Hepatocyte (in vitro differentiated cells): ENCODE data around the gene DLGAP3. TPM values are rescaled to one million over a fixed set of nuclear protein-coding genes. Genes with fewer than 3 reads are reported as not detected.

Source experiments
- DNase-seq: peaks from one replicate; pipeline ENCODE4 v3.0.0-alpha.2; 2016; ENCODE audit warnings: low spot score
- H2AFZ ChIP-seq: fragments of 200-600 bp; sonication (generic); 2 replicates; pipeline ENCODE4 v1.6.0; 2016; ENCODE audit warnings: antibody characterized with exemption, mild to moderate bottlenecking
- H3K27ac ChIP-seq: fragments of 200-600 bp; sonication (generic); 2 replicates; pipeline ENCODE4 v1.5.1; 2016; ENCODE audit warnings: mild to moderate bottlenecking
- H3K27me3 ChIP-seq: fragments of 200-600 bp; sonication (generic); 2 replicates; pipeline ENCODE4 v1.6.1; 2016
- H3K36me3 ChIP-seq: fragments of 200-600 bp; sonication (generic); replicated peaks from 2 replicates; pipeline ENCODE4 v1.5.1; 2016; ENCODE audit warnings: low read depth; ENCODE audit not compliant: insufficient read depth
- H3K4me1 ChIP-seq: fragments of 200-600 bp; sonication (generic); 2 replicates; pipeline ENCODE4 v1.5.1; 2016; ENCODE audit warnings: mild to moderate bottlenecking, moderate library complexity; ENCODE audit not compliant: insufficient read depth
- H3K4me2 ChIP-seq: fragments of 200-600 bp; sonication (generic); 2 replicates; pipeline ENCODE4 v1.6.0; 2016
- H3K4me3 ChIP-seq: fragments of 200-600 bp; sonication (generic); 2 replicates; pipeline ENCODE4 v1.5.1; 2016; ENCODE audit warnings: mild to moderate bottlenecking
- H3K79me2 ChIP-seq: fragments of 200-600 bp; sonication (generic); 2 replicates; pipeline ENCODE4 v1.6.0; 2017; ENCODE audit warnings: mild to moderate bottlenecking
- H3K9me2 ChIP-seq: fragments of 200-600 bp; sonication (generic); replicated peaks from 2 replicates; pipeline ENCODE4 v1.6.0; 2017; ENCODE audit warnings: mild to moderate bottlenecking; ENCODE audit not compliant: insufficient read depth
- H3K9me3 ChIP-seq: fragments of 200-600 bp; sonication (generic); 2 replicates; pipeline ENCODE4 v1.5.1; 2016; ENCODE audit warnings: low read depth, mild to moderate bottlenecking
- H4K20me1 ChIP-seq: fragments of 200-600 bp; sonication (generic); 2 replicates; pipeline ENCODE4 v1.6.0; 2016; ENCODE audit warnings: mild to moderate bottlenecking; ENCODE audit not compliant: insufficient read depth, poor library complexity, severe bottlenecking
- EZH2 ChIP-seq: fragments of 200-600 bp; sonication (generic); IDR thresholded peaks from 2 replicates; pipeline ENCODE4 v1.6.1; 2016; ENCODE audit warnings: antibody characterized with exemption, mild to moderate bottlenecking, borderline replicate concordance
- EZH2phosphoT487 ChIP-seq: fragments of 200-600 bp; sonication (generic); IDR thresholded peaks from one replicate; pipeline ENCODE4 v1.6.1; 2018; ENCODE audit warnings: antibody characterized with exemption, mild to moderate bottlenecking, low read depth, moderate library complexity; ENCODE audit not compliant: unreplicated experiment, severe bottlenecking
- WGBS: methylation state at CpG from one replicate; pipeline ENCODE4 v1.1.6; 2016; ENCODE audit warnings: low lambda C conversion rate; ENCODE audit errors: missing lambda C conversion rate; 5-methylcytosine and 5-hydroxymethylcytosine counted together
- polyA plus RNA-seq: library from polyadenylated mRNA; unstranded; fragments of >200 nt; fragmentation: Nextera tagmentation; extraction: Ambion mirVana; gene quantifications from 2 replicates; pipeline ENCODE4 v1.2.1, GENCODE V29; 2016
- total RNA-seq: library from RNA; depleted of rRNA; stranded (reverse); fragments of >200 nt; gene quantifications from 2 replicates; pipeline ENCODE4 v1.2.3, GENCODE V29; 2014
- TF ChIP-seq, protein P1 (sequence below): fragments of 200-600 bp; sonication (generic); IDR thresholded peaks from 2 replicates; pipeline ENCODE4 v1.5.1; 2016; ENCODE audit warnings: antibody characterized with exemption, mild to moderate bottlenecking; ENCODE audit not compliant: poor library complexity

Gene DLGAP3
- total and polyA plus RNA-seq, 2 experiments from 2014 or later, result 0.33 to 1.0 TPM

DNA sequence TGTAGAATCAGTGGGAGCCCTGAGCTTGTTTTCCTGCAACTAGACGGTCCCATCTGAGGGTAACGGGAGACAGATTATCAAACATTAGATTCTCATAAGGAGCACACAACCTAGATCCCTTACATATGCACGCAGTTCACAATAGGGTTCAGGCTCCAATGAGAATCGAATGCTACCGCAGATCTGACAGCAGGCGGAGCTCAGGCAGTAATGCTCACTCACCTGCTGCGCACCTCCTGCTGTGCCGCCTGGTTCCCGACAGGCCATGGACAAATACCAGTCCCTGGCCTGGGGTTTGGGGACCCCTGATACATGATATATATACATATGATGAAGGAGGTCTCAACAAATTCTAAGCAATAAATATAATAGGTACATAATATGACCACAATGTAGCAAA lies 50.2 kb downstream of the DLGAP3 start:
- Histone ChIP-seq H2AFZ (no peak overlapping the region), H3K9me2 (no peaks in the 10 kb centered on the region), H3K9me3 (no peaks in the 10 kb centered on the region), H4K20me1 (no peaks in the 10 kb centered on the region), H3K27me3 (peaks cover 26% of the 10 kb centered on the region), H3K4me2 (no peak overlapping the region), H3K4me3 (no peak overlapping the region), H3K79me2 (no peaks in the 10 kb centered on the region), H3K36me3 (no peaks in the 10 kb centered on the region), H3K4me1 (no peaks in the 10 kb centered on the region), H3K27ac (no peak overlapping the region)
- TF ChIP-seq EZH2phosphoT487 (no peak), EZH2 (no peak)
- TF ChIP-seq, protein P1, sequence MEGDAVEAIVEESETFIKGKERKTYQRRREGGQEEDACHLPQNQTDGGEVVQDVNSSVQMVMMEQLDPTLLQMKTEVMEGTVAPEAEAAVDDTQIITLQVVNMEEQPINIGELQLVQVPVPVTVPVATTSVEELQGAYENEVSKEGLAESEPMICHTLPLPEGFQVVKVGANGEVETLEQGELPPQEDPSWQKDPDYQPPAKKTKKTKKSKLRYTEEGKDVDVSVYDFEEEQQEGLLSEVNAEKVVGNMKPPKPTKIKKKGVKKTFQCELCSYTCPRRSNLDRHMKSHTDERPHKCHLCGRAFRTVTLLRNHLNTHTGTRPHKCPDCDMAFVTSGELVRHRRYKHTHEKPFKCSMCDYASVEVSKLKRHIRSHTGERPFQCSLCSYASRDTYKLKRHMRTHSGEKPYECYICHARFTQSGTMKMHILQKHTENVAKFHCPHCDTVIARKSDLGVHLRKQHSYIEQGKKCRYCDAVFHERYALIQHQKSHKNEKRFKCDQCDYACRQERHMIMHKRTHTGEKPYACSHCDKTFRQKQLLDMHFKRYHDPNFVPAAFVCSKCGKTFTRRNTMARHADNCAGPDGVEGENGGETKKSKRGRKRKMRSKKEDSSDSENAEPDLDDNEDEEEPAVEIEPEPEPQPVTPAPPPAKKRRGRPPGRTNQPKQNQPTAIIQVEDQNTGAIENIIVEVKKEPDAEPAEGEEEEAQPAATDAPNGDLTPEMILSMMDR, result no peak
- DNase-seq, result no peak
- WGBS, result 62% methylated on average over 9 of the region's 9 CpGs

DNA sequence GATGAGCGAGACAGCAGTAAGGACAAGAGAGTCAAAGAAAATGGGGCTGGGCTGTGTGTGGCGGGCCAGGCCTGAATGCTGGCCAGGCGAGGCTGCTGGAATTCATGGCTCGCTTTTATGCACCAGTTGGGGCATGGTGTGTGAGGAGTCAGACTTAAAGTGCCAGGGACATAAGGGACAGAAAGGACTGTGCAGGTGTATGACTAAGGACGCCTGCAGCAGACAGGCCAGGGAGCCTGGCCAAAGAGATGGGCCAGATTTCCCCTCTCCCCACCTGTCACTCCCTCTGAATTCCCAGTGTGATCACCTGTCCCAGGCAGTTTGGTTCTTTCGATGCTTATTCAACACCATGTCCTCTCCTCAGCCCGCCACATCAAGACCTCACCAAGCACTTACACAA lies 53.0 kb downstream of the DLGAP3 start:
- TF ChIP-seq EZH2phosphoT487 (no peak), EZH2 (no peak)
- TF ChIP-seq, protein P1, result no peak
- H3K36me3 ChIP-seq, result no peaks in the 10 kb centered on the region
- peaks cover 27% of the 10 kb centered on the region for H3K27me3 ChIP-seq
- 79% methylated on average over 7 of the region's 7 CpGs for WGBS
- no peaks in the 10 kb centered on the region for H3K9me2 ChIP-seq
- H3K4me1 ChIP-seq, result no peaks in the 10 kb centered on the region
- no peaks in the 10 kb centered on the region for H3K79me2 ChIP-seq
- no peak for DNase-seq
- H3K4me2 ChIP-seq, result no peak overlapping the region
- no peak overlapping the region for H3K27ac ChIP-seq
- no peaks in the 10 kb centered on the region for H3K9me3 ChIP-seq
- H4K20me1 ChIP-seq, result no peaks in the 10 kb centered on the region
- H2AFZ ChIP-seq, result no peak overlapping the region
- no peak overlapping the region for H3K4me3 ChIP-seq

DNA sequence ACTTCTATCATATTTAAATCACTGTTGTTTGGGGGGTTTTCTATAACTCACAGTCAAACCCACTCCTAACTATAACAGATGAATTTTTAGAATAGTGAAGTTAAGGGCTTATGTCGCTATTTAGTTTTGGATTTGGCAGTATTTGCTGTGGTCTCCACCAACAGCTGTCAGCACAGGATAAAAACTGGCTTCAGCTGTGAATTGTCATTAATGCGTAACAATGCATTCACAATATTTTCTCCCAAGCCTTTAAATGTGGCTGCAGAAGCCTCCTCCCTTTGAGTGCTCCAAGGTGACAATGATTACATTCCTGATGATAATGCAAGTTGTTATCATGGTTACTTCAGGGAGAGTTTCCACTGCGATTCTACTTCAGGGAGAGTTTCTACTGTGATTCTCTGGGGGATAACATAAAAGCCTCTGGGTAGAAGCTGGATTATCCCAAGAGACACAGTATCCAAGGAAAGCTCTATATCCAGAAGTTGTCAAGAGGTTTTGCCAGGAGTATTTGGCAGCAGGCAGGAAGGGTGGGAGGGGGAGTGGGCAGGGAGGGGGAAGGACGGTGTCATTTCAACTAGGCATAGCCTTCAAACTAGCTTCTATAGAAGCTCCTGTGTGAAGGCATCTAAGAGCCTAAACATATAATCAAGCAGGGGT lies 55.0 kb downstream of the DLGAP3 start:
- no peak for TF ChIP-seq EZH2phosphoT487
- TF ChIP-seq, protein P1, result no peak
- whole genome bisulfite sequencing, result 77% methylated on average over 4 of the region's 4 CpGs
- H3K4me3 ChIP-seq, result no peak overlapping the region
- no peak overlapping the region for H2AFZ ChIP-seq
- H3K27ac ChIP-seq, result no peak overlapping the region
- no peaks in the 10 kb centered on the region for H4K20me1 ChIP-seq
- H3K4me1 ChIP-seq, result no peaks in the 10 kb centered on the region
- no peaks in the 10 kb centered on the region for H3K9me2 ChIP-seq
- H3K27me3 ChIP-seq, result peaks cover 27% of the 10 kb centered on the region
- no peaks in the 10 kb centered on the region for H3K79me2 ChIP-seq
- no peaks in the 10 kb centered on the region for H3K9me3 ChIP-seq
- DNase-seq, result no peak
- no peak overlapping the region for H3K4me2 ChIP-seq
- H3K36me3 ChIP-seq, result no peaks in the 10 kb centered on the region

DNA sequence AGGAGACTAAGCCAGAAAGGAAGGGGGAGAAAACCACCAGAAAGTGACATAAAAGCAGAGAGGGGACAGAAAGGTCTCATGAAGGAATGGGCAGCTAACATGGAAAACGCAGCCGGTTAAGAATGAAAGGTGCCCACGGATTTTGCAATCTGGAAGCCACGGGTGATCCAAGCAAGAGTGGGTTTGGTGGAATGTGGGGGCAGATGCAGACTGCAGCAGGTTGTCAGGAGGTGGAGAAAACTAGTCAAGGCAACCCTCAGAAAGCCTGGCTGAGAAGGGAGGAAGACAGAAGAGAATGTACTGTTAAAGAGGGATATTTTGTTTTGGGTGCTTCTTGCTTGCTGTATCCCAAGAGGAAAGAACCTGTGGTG lies 57.3 kb downstream of the DLGAP3 start:
- H2AFZ ChIP-seq, result no peak overlapping the region
- H3K4me3 ChIP-seq, result no peak overlapping the region
- H4K20me1 ChIP-seq, result no peaks in the 10 kb centered on the region
- no peak overlapping the region for H3K4me2 ChIP-seq
- no peak for DNase-seq
- H3K27me3 ChIP-seq, result peaks cover 23% of the 10 kb centered on the region
- H3K27ac ChIP-seq, result no peak overlapping the region
- H3K79me2 ChIP-seq, result no peaks in the 10 kb centered on the region
- no peaks in the 10 kb centered on the region for H3K9me3 ChIP-seq
- H3K9me2 ChIP-seq, result no peaks in the 10 kb centered on the region
- 86% methylated on average over 4 of the region's 4 CpGs for WGBS
- no peaks in the 10 kb centered on the region for H3K4me1 ChIP-seq
- no peak for TF ChIP-seq EZH2
- TF ChIP-seq, protein P1, result no peak
- no peak for TF ChIP-seq EZH2phosphoT487
- H3K36me3 ChIP-seq, result no peaks in the 10 kb centered on the region
